Measurements from ENCODE around the gene MMP7. TPM values are rescaled to one million over a fixed set of nuclear protein-coding genes. Genes with fewer than 3 reads are reported as not detected.

Gene MMP7
- total RNA-seq, 1 donor from 2014 or later: not detected

GRCh38 chr11:102478673-102479299 lies 51.8 kb downstream of the MMP7 start:
- Mint-ChIP-seq H3K9me3 (no peaks in the 10 kb centered on the region), H3K4me1 (peaks cover 38% of the 10 kb centered on the region), H3K36me3 (no peaks in the 10 kb centered on the region), H3K27ac (peak overlapping the region; percentile 82), H3K4me3 (no peak overlapping the region), H3K27me3 (ENCODE audit: low read depth) (no peaks in the 10 kb centered on the region)
- no peak for TF ChIP-seq CTCF (IDR thresholded peaks at IDR 0.05; ENCODE audit: unreplicated experiment)
- no peak for DNase-seq (ENCODE audit: low spot score in 2 of 2, unreplicated experiment in 2 of 2)

- peak overlapping the region; percentile 86 for H3K27ac Mint-ChIP-seq
- H3K4me1 Mint-ChIP-seq: peaks cover 38% of the 10 kb centered on the region
- DNase-seq (ENCODE audit: low spot score in 2 of 2, unreplicated experiment in 2 of 2): no peak
- H3K36me3 Mint-ChIP-seq: no peaks in the 10 kb centered on the region
- H3K27me3 Mint-ChIP-seq (ENCODE audit: low read depth): no peaks in the 10 kb centered on the region
- H3K4me3 Mint-ChIP-seq: no peak overlapping the region
- peaks cover 5% of the 10 kb centered on the region for H3K9me3 Mint-ChIP-seq
- TF ChIP-seq CTCF (IDR thresholded peaks at IDR 0.05; ENCODE audit: unreplicated experiment): no peak
These were observed 53.7 kb downstream of the MMP7 start for GRCh38 chr11:102476812-102477211.

- DNase-seq (ENCODE audit: low spot score in 2 of 2, unreplicated experiment in 2 of 2): no peak
- no peak for TF ChIP-seq CTCF (IDR thresholded peaks at IDR 0.05; ENCODE audit: unreplicated experiment)
- no peaks in the 10 kb centered on the region for H3K36me3 Mint-ChIP-seq
- peak overlapping the region; percentile 86 for H3K27ac Mint-ChIP-seq
- peaks cover 5% of the 10 kb centered on the region for H3K9me3 Mint-ChIP-seq
- peaks cover 38% of the 10 kb centered on the region for H3K4me1 Mint-ChIP-seq
- no peak overlapping the region for H3K4me3 Mint-ChIP-seq
- no peaks in the 10 kb centered on the region for H3K27me3 Mint-ChIP-seq (ENCODE audit: low read depth)
These were observed 54.5 kb downstream of the MMP7 start for GRCh38 chr11:102476069-102476468.

- H3K4me1 Mint-ChIP-seq: peaks cover 38% of the 10 kb centered on the region
- no peak overlapping the region for H3K27ac Mint-ChIP-seq
- H3K9me3 Mint-ChIP-seq: peaks cover 5% of the 10 kb centered on the region
- no peak overlapping the region for H3K4me3 Mint-ChIP-seq
- H3K27me3 Mint-ChIP-seq (ENCODE audit: low read depth): no peaks in the 10 kb centered on the region
- H3K36me3 Mint-ChIP-seq: no peaks in the 10 kb centered on the region
- DNase-seq (ENCODE audit: low spot score in 2 of 2, unreplicated experiment in 2 of 2): no peak
- TF ChIP-seq CTCF (IDR thresholded peaks at IDR 0.05; ENCODE audit: unreplicated experiment): no peak
These were observed 57.0 kb downstream of the MMP7 start for GRCh38 chr11:102473543-102473942.

- no peak for TF ChIP-seq CTCF (IDR thresholded peaks at IDR 0.05; ENCODE audit: unreplicated experiment)
- peaks cover 34% of the 10 kb centered on the region for H3K4me1 Mint-ChIP-seq
- no peak overlapping the region for H3K27ac Mint-ChIP-seq
These were observed 58.4 kb downstream of the MMP7 start for GRCh38 chr11:102472127-102472526.

GRCh38 chr11:102471474-102471873 lies 59.1 kb downstream of the MMP7 start:
- no peak for DNase-seq (ENCODE audit: low spot score in 2 of 2, unreplicated experiment in 2 of 2)
- Mint-ChIP-seq H3K27ac (no peak overlapping the region), H3K4me1 (peaks cover 28% of the 10 kb centered on the region), H3K36me3 (no peaks in the 10 kb centered on the region), H3K4me3 (no peak overlapping the region), H3K9me3 (peaks cover 5% of the 10 kb centered on the region), H3K27me3 (ENCODE audit: low read depth) (no peaks in the 10 kb centered on the region)
- no peak for TF ChIP-seq CTCF (IDR thresholded peaks at IDR 0.05; ENCODE audit: unreplicated experiment)

More at GRCh38 chr11:102472127-102472526, 58.4 kb downstream of the MMP7 start:
- no peak for DNase-seq (ENCODE audit: low spot score in 2 of 2, unreplicated experiment in 2 of 2)
- no peaks in the 10 kb centered on the region for H3K27me3 Mint-ChIP-seq (ENCODE audit: low read depth)
- H3K36me3 Mint-ChIP-seq: no peaks in the 10 kb centered on the region
- peaks cover 5% of the 10 kb centered on the region for H3K9me3 Mint-ChIP-seq
- no peak overlapping the region for H3K4me3 Mint-ChIP-seq

Measured in mesothelial cell of epicardium (in vitro differentiated cells).